HepG2 (cell line): ENCODE results near the gene LTB4R2. TPM values are rescaled to one million over a fixed set of nuclear protein-coding genes. Genes with fewer than 3 reads are reported as not detected.

Experiments used
- ASH2L ChIP-seq: fragments of 300-600, 200-600 bp; sonication (generic); IDR thresholded peaks from 2 replicates; pipeline ENCODE4 v1.7.0; 2017; ENCODE audit warnings: low read depth, mild to moderate bottlenecking, moderate library complexity, mixed read lengths, low read length; ENCODE audit not compliant: insufficient read length
- ATRX ChIP-seq: sonication (generic); formaldehyde crosslinking; IDR thresholded peaks from 2 replicates; pipeline ENCODE4 v1.4.0; 2020; ENCODE audit warnings: missing genetic modification reagents, borderline replicate concordance
- DNMT1 ChIP-seq: sonication (generic); formaldehyde crosslinking; IDR thresholded peaks from 2 replicates; pipeline ENCODE4 v1.5.1; 2020; ENCODE audit warnings: mild to moderate bottlenecking, missing genetic modification reagents
- EEA1 ChIP-seq: sonication (generic); formaldehyde crosslinking; IDR thresholded peaks from 2 replicates; pipeline ENCODE4 v1.5.1; 2020; ENCODE audit warnings: mild to moderate bottlenecking, missing genetic modification reagents, borderline replicate concordance
- KDM6A ChIP-seq: IDR thresholded peaks from 2 replicates; pipeline ENCODE4 v1.6.1; 2016; ENCODE audit warnings: low read depth
- MAFK ChIP-seq, 2 experiments: IDR thresholded peaks in 1 of 2; conservative IDR thresholded peaks in 1 of 2; 2 replicates each; pipeline ENCODE4 v1.6.1; 2011; ENCODE audit warnings: improper control_type of control experiment in 2 of 2, low read length in 2 of 2
- MEIS2 ChIP-seq: sonication (generic); formaldehyde crosslinking; IDR thresholded peaks from 2 replicates; pipeline ENCODE4 v1.9.0; 2021; ENCODE audit warnings: mild to moderate bottlenecking, missing genetic modification reagents
- MXD4 ChIP-seq: IDR thresholded peaks from 2 replicates; pipeline ENCODE4 v1.6.1; 2016; ENCODE audit warnings: mild to moderate bottlenecking, missing biosample characterization, missing genetic modification reagents
- NFKBIZ ChIP-seq: IDR thresholded peaks from 2 replicates; pipeline ENCODE4 v1.6.1; 2018; ENCODE audit warnings: missing genetic modification reagents, missing compliant biosample characterization
- PITX1 ChIP-seq: sonication (generic); formaldehyde crosslinking; IDR thresholded peaks from 2 replicates; pipeline ENCODE4 v1.5.1; 2020; ENCODE audit warnings: mild to moderate bottlenecking, missing genetic modification reagents
- RAD21 ChIP-seq: fragments of 450-650 bp; formaldehyde crosslinking; IDR thresholded peaks from 2 replicates; pipeline ENCODE4 v1.5.0; 2020; ENCODE audit warnings: mild to moderate bottlenecking
- RFX1 ChIP-seq: fragments of 450-650 bp; IDR thresholded peaks from 2 replicates; pipeline ENCODE4 v1.6.1; 2017
- SALL2 ChIP-seq: sonication (generic); formaldehyde crosslinking; IDR thresholded peaks from 2 replicates; pipeline ENCODE4 v1.8.1; 2023; ENCODE audit warnings: mild to moderate bottlenecking, missing genetic modification reagents, inconsistent platforms
- TEAD3 ChIP-seq: optimal IDR thresholded peaks from 2 replicates; pipeline ENCODE3; 2016; ENCODE audit warnings: borderline replicate concordance
- TSC22D2 ChIP-seq: sonication (generic); formaldehyde crosslinking; IDR thresholded peaks from 2 replicates; pipeline ENCODE4 v1.5.1; 2020; ENCODE audit warnings: missing genetic modification reagents, mild to moderate bottlenecking, borderline replicate concordance
- ZBTB7A ChIP-seq: sonication (generic); formaldehyde crosslinking; IDR thresholded peaks from 2 replicates; pipeline ENCODE4 v1.8.0; 2022; ENCODE audit warnings: mild to moderate bottlenecking, missing genetic modification reagents
- ZNF354B ChIP-seq: sonication (generic); formaldehyde crosslinking; IDR thresholded peaks from 2 replicates; pipeline ENCODE4 v1.8.0; 2022; ENCODE audit warnings: mild to moderate bottlenecking, missing genetic modification reagents
- ZNF546 ChIP-seq: sonication (generic); formaldehyde crosslinking; conservative IDR thresholded peaks from 2 replicates; pipeline ENCODE4 v1.8.1; 2023; ENCODE audit warnings: mild to moderate bottlenecking, missing genetic modification reagents
- ZNF644 ChIP-seq: IDR thresholded peaks from 2 replicates; pipeline ENCODE4 v1.6.1; 2016; ENCODE audit warnings: low read depth
- ZNF652 ChIP-seq: IDR thresholded peaks from 2 replicates; pipeline ENCODE4 v1.6.1; 2016; ENCODE audit warnings: low read depth, borderline replicate concordance
- ZNF883 ChIP-seq: sonication (generic); formaldehyde crosslinking; IDR thresholded peaks from 2 replicates; pipeline ENCODE4 v1.5.1; 2020; ENCODE audit warnings: mild to moderate bottlenecking, missing genetic modification reagents; ENCODE audit errors: not compliant biosample characterization
- polyA plus RNA-seq, 8 experiments: library from polyadenylated mRNA; depleted of rRNA in 3 of 8; stranded (reverse) in 7 of 8; unstranded in 1 of 8; fragments of >200 nt; fragmentation: Illumina TruSeq in 4 of 8; extraction: Trizol in 4 of 8; gene quantifications; 2 replicates each; pipeline versions ENCODE4 v1.2.1 to v1.2.3, GENCODE V29; 2011 to 2016; ENCODE audit warnings: low read depth in 4 of 8, missing spikeins in 1 of 8, mixed read lengths in 1 of 8; ENCODE audit not compliant: insufficient read depth in 1 of 8
- total RNA-seq, 5 experiments: library from RNA; depleted of rRNA; stranded (reverse); fragments of >200 nt; fragmentation: Illumina TruSeq; extraction: Trizol; gene quantifications; 2 replicates each; pipeline ENCODE4 v1.2.3, GENCODE V29; 2016; ENCODE audit warnings: low read depth in 1 of 5
- TF ChIP-seq, protein P1 (sequence below): sonication (generic); formaldehyde crosslinking; IDR thresholded peaks from 2 replicates; pipeline ENCODE4 v1.4.0; 2020; ENCODE audit warnings: missing genetic modification reagents
- TF ChIP-seq, protein P2 (sequence below): sonication (generic); formaldehyde crosslinking; IDR thresholded peaks from 2 replicates; pipeline ENCODE4 v1.4.0; 2020; ENCODE audit warnings: mild to moderate bottlenecking, missing genetic modification reagents
- TF ChIP-seq, protein P3 (sequence below): sonication (generic); formaldehyde crosslinking; IDR thresholded peaks from 2 replicates; pipeline ENCODE4 v1.4.0; 2020; ENCODE audit warnings: missing genetic modification reagents
- TF ChIP-seq, protein P4 (sequence below): IDR thresholded peaks from 2 replicates; pipeline ENCODE4 v1.6.1; 2016

LTB4R2 gene
- total and polyA plus RNA-seq, 2 of the 13 experiments (the other 11 are each of a cell fraction or from before 2014, with no cell fraction given), result 3.9 to 6.9 TPM

DNA sequence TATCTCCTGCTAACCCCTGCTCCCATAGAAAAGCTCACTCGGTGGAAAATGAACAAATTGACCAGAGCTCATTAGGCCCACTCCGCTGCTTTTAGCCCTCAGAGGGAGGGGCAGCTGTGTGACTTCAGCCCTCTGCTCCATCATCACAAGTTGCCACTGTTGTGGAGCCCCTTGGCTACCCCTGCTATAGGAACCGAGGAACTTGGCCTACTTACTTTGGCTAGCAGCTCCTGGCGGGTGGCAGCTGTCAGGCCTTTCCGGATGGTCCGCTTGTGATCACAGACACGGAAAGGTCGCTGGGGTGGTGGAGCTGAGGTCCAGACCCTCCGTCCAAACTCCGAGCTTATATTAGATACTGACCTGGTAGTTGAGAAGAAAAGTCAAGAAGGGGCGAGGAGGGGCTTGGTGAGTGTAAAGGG is 2.8 kb upstream of the LTB4R2 start (continued):
- TF ChIP-seq, protein P1, sequence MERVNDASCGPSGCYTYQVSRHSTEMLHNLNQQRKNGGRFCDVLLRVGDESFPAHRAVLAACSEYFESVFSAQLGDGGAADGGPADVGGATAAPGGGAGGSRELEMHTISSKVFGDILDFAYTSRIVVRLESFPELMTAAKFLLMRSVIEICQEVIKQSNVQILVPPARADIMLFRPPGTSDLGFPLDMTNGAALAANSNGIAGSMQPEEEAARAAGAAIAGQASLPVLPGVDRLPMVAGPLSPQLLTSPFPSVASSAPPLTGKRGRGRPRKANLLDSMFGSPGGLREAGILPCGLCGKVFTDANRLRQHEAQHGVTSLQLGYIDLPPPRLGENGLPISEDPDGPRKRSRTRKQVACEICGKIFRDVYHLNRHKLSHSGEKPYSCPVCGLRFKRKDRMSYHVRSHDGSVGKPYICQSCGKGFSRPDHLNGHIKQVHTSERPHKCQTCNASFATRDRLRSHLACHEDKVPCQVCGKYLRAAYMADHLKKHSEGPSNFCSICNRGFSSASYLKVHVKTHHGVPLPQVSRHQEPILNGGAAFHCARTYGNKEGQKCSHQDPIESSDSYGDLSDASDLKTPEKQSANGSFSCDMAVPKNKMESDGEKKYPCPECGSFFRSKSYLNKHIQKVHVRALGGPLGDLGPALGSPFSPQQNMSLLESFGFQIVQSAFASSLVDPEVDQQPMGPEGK (CRISPR knock-in tag), result no peak
- TF ChIP-seq NFKBIZ (CRISPR knock-in tag) (no peak), ZNF354B (CRISPR knock-in tag) (no peak), KDM6A (CRISPR knock-in tag) (no peak), TSC22D2 (CRISPR knock-in tag) (no peak), RFX1 (no peak), ZNF652 (CRISPR knock-in tag) (no peak), ZNF883 (peak; percentile 7), MAFK (conservative IDR thresholded peaks at IDR 0.05 in 1 of 2, IDR thresholded peaks at IDR 0.05 in 1 of 2; ENCODE audit: low read length in 2 of 2) (no peak), ZNF546 (CRISPR knock-in tag) (no peak), MXD4 (CRISPR knock-in tag) (no peak), ZBTB7A (no peak), TEAD3 (CRISPR knock-in tag) (no peak), ATRX (CRISPR knock-in tag) (no peak), MEIS2 (CRISPR knock-in tag) (no peak), SALL2 (CRISPR knock-in tag) (0 out of 2 replicates have a peak, but pooled peaks have one; percentile 59), ZNF644 (CRISPR knock-in tag) (no peak), ASH2L (no peak), RAD21 (CRISPR knock-in tag) (no peak), PITX1 (CRISPR knock-in tag) (no peak), DNMT1 (CRISPR knock-in tag) (no peak), EEA1 (CRISPR knock-in tag) (no peak)
- TF ChIP-seq, protein P2, sequence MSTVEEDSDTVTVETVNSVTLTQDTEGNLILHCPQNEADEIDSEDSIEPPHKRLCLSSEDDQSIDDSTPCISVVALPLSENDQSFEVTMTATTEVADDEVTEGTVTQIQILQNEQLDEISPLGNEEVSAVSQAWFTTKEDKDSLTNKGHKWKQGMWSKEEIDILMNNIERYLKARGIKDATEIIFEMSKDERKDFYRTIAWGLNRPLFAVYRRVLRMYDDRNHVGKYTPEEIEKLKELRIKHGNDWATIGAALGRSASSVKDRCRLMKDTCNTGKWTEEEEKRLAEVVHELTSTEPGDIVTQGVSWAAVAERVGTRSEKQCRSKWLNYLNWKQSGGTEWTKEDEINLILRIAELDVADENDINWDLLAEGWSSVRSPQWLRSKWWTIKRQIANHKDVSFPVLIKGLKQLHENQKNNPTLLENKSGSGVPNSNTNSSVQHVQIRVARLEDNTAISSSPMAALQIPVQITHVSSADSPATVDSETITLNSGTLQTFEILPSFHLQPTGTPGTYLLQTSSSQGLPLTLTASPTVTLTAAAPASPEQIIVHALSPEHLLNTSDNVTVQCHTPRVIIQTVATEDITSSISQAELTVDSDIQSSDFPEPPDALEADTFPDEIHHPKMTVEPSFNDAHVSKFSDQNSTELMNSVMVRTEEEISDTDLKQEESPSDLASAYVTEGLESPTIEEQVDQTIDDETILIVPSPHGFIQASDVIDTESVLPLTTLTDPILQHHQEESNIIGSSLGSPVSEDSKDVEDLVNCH (CRISPR knock-in tag), result no peak
- TF ChIP-seq, protein P3, sequence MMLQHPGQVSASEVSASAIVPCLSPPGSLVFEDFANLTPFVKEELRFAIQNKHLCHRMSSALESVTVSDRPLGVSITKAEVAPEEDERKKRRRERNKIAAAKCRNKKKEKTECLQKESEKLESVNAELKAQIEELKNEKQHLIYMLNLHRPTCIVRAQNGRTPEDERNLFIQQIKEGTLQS (CRISPR knock-in tag), result no peak
- TF ChIP-seq, protein P4, sequence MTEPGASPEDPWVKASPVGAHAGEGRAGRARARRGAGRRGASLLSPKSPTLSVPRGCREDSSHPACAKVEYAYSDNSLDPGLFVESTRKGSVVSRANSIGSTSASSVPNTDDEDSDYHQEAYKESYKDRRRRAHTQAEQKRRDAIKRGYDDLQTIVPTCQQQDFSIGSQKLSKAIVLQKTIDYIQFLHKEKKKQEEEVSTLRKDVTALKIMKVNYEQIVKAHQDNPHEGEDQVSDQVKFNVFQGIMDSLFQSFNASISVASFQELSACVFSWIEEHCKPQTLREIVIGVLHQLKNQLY (CRISPR knock-in tag), result no peak
